Chondrocyte (in vitro differentiated cells): Measurements from ENCODE around the gene RUNX2. TPM values are rescaled to one million over a fixed set of nuclear protein-coding genes. Genes with fewer than 3 reads are reported as not detected.
A peak's percentile ranks its signal among the peaks of the same experiment; 100 is the strongest.

Experiments
- DNase-seq: peaks from one replicate; pipeline ENCODE4 v3.0.0; 2021; ENCODE audit warnings: mixed read lengths, low spot score
- H3K27ac Mint-ChIP-seq: one replicate; pipeline ENCODE4 v1.8.0; 2021; ENCODE audit warnings: mild to moderate bottlenecking, moderate library complexity, mixed read lengths; ENCODE audit not compliant: unreplicated experiment
- H3K27me3 Mint-ChIP-seq: 2 replicates; pipeline ENCODE4 v1.8.0; 2021; ENCODE audit warnings: low read depth, mixed read lengths
- H3K36me3 Mint-ChIP-seq: 2 replicates; pipeline ENCODE4 v1.8.0; 2021; ENCODE audit warnings: low read depth, mixed read lengths
- H3K4me1 Mint-ChIP-seq: 2 replicates; pipeline ENCODE4 v1.8.0; 2021; ENCODE audit warnings: low read depth, mild to moderate bottlenecking, mixed read lengths
- H3K4me3 Mint-ChIP-seq: one replicate; pipeline ENCODE4 v1.8.0; 2021; ENCODE audit warnings: mild to moderate bottlenecking, moderate library complexity, mixed read lengths; ENCODE audit not compliant: unreplicated experiment
- H3K9me3 Mint-ChIP-seq: 2 replicates; pipeline ENCODE4 v1.8.0; 2021; ENCODE audit warnings: low read depth, mixed read lengths
- total RNA-seq: library from RNA; stranded (reverse); gene quantifications from 3 replicates; pipeline ENCODE4 v1.2.1, GENCODE V29; 2021
- TF ChIP-seq, protein P1 (sequence below): fragments of 200-600 bp; sonication (generic); IDR thresholded peaks from 2 replicates; pipeline ENCODE4 v1.5.0; 2021; ENCODE audit warnings: antibody characterized with exemption, mild to moderate bottlenecking, moderate library complexity

RUNX2 gene
- total RNA-seq, 1 donor from 2014 or later = 12.2 TPM

DNA sequence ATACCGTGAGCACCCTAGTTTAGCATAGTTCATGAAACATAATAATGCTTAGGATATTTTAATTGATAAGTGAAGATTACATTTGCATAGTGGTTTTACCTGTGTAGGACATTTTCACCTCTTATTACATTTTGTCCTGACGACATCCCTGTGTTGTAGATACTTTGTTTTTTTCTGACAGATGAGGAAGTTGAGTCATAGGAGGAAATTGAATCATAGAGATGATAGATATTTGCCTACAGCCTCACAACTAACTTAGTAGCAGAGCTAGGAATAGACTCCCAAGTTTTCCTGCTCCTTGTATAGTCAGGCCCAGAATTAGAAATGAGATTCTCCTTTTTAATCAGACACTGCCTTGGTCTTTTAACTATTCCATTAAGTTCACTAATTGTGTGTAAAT, 150.1 kb downstream of the RUNX2 start:
- Mint-ChIP-seq H3K27me3 (no peaks in the 10 kb centered on the region), H3K27ac (no peak overlapping the region), H3K36me3 (no peaks in the 10 kb centered on the region), H3K4me3 (no peak overlapping the region), H3K4me1 (peaks cover 57% of the 10 kb centered on the region), H3K9me3 (no peaks in the 10 kb centered on the region)
- TF ChIP-seq, protein P1, sequence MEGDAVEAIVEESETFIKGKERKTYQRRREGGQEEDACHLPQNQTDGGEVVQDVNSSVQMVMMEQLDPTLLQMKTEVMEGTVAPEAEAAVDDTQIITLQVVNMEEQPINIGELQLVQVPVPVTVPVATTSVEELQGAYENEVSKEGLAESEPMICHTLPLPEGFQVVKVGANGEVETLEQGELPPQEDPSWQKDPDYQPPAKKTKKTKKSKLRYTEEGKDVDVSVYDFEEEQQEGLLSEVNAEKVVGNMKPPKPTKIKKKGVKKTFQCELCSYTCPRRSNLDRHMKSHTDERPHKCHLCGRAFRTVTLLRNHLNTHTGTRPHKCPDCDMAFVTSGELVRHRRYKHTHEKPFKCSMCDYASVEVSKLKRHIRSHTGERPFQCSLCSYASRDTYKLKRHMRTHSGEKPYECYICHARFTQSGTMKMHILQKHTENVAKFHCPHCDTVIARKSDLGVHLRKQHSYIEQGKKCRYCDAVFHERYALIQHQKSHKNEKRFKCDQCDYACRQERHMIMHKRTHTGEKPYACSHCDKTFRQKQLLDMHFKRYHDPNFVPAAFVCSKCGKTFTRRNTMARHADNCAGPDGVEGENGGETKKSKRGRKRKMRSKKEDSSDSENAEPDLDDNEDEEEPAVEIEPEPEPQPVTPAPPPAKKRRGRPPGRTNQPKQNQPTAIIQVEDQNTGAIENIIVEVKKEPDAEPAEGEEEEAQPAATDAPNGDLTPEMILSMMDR = no peak
- no peak for DNase-seq

DNA sequence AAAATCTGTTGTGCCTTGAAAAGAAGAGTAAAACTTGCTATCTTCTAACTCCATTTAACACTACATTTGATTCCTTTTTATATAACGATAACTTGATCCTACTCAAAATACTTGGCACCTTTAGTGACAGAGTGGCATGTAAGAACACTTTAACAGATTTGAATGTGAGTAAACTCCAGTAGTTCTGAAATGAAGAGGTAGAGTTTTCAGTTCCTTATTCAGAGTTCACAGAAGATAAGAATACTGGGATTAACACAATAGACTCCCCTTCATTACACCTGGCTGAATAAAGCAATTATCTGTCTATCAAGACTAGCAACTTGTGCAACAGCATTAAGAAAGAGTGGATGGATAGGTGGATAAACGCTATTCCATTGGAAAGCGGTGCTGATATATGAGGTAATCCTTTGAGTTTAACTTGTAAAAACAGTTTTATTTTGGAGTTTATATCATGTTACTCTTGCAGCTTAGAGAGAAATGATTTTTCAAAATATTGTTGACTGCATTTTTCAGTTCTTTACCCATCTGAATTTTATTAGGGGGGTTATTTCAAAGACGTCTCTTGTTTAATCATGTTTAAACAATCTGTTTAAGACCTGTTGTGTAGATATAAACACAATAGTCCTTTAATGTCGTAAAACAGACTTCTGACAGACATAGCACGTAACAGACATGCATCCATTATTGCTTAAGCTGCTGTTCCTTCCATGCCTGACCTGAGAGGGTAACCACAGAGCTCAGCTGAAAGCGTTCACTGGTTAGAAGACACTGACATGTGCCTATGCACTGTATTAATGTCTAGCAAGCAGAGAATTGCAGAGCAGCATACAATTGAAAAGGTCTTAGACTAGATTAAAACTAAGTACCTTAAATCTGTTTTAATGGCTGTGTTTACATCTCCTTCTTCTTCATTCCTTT, 152.0 kb downstream of the RUNX2 start:
- H3K27ac Mint-ChIP-seq = peak overlapping the region; percentile 90
- TF ChIP-seq, protein P1 = no peak
- H3K9me3 Mint-ChIP-seq = peaks cover 3% of the 10 kb centered on the region
- H3K4me1 Mint-ChIP-seq = peaks cover 58% of the 10 kb centered on the region
- no peak for DNase-seq
- peak overlapping the region; percentile 55 for H3K4me3 Mint-ChIP-seq
- no peaks in the 10 kb centered on the region for H3K27me3 Mint-ChIP-seq
- no peaks in the 10 kb centered on the region for H3K36me3 Mint-ChIP-seq

DNA sequence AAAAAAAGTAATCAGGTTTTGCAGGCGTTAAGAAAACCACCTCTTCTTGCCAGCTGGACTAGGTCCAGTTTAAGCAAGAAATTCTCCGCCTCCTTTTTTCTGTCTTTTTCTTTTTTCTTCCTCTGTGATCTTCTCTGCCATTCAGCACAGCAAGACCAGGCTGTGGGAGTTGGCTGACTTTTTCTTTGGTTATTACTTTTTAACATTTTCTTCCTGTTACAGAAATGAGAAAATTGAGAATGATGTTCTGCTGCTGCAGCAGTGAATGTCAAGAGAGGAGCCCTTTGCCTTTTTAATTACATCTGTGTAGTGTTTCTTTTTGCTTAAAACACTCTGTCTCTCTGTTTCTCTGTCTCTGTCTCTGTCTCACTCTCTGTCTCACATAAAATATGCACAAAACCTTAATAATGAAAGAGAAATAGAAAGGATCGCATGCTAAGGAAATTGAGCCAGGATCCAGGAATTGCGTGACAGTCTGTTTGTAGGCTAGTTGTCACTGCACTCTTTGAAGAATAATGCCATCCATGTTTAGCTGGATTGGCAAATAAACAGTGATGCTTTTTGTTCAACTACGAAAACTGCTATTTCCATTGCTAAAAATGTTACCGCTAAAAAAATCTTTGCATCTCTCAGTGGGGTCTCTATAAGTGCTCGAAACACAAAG, 152.8 kb downstream of the RUNX2 start:
- peak overlapping the region; percentile 55 for H3K4me3 Mint-ChIP-seq
- peak overlapping the region; percentile 90 for H3K27ac Mint-ChIP-seq
- TF ChIP-seq, protein P1 = no peak
- no peaks in the 10 kb centered on the region for H3K27me3 Mint-ChIP-seq
- H3K36me3 Mint-ChIP-seq = no peaks in the 10 kb centered on the region
- peaks cover 61% of the 10 kb centered on the region for H3K4me1 Mint-ChIP-seq
- H3K9me3 Mint-ChIP-seq = peaks cover 3% of the 10 kb centered on the region
- DNase-seq = no peak

DNA sequence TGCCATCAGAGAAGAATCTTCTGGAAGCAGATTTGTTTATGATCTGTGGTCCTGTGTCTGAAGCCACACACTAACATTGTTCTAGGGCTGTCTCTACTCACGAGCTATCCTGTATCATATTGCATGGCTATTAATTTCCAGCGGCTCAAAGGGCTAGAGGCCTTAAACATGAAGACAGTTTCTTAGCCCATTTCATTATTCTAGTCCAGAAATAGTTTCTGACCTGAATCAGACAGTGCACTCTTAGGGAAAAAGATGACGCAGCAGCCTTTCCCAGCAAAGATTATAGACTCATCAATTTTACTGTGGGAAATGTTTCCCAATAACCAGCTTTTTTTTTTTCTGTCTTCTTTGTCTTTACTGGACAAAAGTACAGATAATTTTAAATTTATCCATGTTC, 154.9 kb downstream of the RUNX2 start:
- DNase-seq = no peak
- Mint-ChIP-seq H3K27me3 (no peaks in the 10 kb centered on the region), H3K4me1 (peaks cover 66% of the 10 kb centered on the region), H3K36me3 (no peaks in the 10 kb centered on the region), H3K27ac (peak overlapping the region; percentile 85), H3K9me3 (peaks cover 3% of the 10 kb centered on the region), H3K4me3 (no peak overlapping the region)
- TF ChIP-seq, protein P1 = no peak

DNA sequence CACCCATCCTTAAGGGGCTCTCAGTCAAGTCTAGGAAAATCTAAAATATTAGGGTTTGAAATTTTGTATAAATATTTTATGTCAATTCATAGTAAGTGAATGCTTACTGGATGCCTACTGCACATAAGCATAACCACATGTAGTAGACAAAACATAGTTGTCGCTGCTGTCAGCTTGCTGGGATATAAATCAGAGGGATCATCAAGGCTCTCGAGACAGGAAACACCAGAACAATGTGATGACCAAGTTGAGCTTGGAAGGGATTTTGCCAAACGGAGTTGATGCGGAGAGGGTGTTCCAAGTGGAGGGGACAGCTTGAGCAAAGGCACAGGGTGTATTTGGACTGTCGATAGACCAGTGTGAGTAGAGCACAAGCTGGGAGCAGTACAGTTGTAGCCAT, 155.4 kb downstream of the RUNX2 start:
- peak overlapping the region; percentile 85 for H3K27ac Mint-ChIP-seq
- TF ChIP-seq, protein P1 = no peak
- no peak overlapping the region for H3K4me3 Mint-ChIP-seq
- H3K9me3 Mint-ChIP-seq = peaks cover 3% of the 10 kb centered on the region
- no peak for DNase-seq
- peaks cover 68% of the 10 kb centered on the region for H3K4me1 Mint-ChIP-seq
- H3K36me3 Mint-ChIP-seq = no peaks in the 10 kb centered on the region
- no peaks in the 10 kb centered on the region for H3K27me3 Mint-ChIP-seq
